ENCODE results near the gene GOLGA6C. TPM values are rescaled to one million over a fixed set of nuclear protein-coding genes. Genes with fewer than 3 reads are reported as not detected.

Gene GOLGA6C
- total and polyA plus RNA-seq, 2 donors (not counting 1 experiment from before 2014, with no cell fraction given), result not detected

DNA sequence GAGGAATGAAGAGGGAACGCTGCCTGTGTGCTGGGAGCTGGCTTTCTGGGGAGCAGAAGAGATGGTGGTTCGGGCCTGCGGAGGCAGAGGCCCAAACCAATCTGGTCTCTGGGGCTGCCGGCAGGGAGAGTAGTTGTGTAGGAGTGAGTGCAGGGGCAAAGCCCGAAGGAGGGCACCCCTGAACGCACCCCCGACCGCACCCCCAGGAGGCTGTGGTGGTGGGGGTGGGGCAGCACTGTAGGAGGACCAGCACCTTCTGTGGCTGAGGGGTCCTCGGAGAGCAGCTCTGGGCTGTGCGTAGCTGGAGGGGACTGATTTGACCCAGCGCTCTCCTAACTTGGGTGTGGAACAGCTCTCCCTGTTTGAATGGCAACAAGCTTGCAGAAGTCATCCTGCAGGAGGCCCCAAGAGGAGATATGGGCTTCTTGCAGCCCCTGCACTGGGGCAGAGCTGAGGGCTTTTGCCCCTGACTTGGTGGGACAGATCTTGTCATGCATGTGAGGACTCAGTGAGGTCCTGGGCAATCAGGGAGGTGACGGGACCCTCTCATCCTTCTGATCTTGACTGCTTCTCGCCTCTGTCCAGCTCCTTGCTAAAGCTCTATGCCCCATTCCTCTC is 30.4 kb upstream of the GOLGA6C start:
- no peak overlapping the region for H3K27ac Mint-ChIP-seq
- H3K79me2 ChIP-seq (ENCODE audit: control insufficient read depth, insufficient read depth, low read length), result no peaks in the 10 kb centered on the region
- H3K9ac ChIP-seq (ENCODE audit: low read length), result no peak overlapping the region
- WGBS (ENCODE audit: insufficient coverage), result 92% methylated on average over 8 of the region's 13 CpGs
- CTCF ChIA-PET, result no interaction called here
- H3K9me3 Mint-ChIP-seq (ENCODE audit: insufficient read depth), result no peaks in the 10 kb centered on the region
- H2AFZ ChIP-seq (ENCODE audit: insufficient read depth, low read depth, low read length, poor library complexity, severe bottlenecking), result no peak overlapping the region
- H3K4me1 ChIP-seq (ENCODE audit: control insufficient read depth in 2 of 2, insufficient read depth in 2 of 2, low read length in 2 of 2), result no peaks in the 10 kb centered on the region
- intact Hi-C loops (cut with micrococcal nuclease), result no loop called here
- TF ChIP-seq EZH2 (IDR thresholded peaks at IDR 0.05; ENCODE audit: borderline replicate concordance, insufficient read depth, low read depth, low read length, poor library complexity, severe bottlenecking), result no peak
- TF ChIP-seq, protein P1, sequence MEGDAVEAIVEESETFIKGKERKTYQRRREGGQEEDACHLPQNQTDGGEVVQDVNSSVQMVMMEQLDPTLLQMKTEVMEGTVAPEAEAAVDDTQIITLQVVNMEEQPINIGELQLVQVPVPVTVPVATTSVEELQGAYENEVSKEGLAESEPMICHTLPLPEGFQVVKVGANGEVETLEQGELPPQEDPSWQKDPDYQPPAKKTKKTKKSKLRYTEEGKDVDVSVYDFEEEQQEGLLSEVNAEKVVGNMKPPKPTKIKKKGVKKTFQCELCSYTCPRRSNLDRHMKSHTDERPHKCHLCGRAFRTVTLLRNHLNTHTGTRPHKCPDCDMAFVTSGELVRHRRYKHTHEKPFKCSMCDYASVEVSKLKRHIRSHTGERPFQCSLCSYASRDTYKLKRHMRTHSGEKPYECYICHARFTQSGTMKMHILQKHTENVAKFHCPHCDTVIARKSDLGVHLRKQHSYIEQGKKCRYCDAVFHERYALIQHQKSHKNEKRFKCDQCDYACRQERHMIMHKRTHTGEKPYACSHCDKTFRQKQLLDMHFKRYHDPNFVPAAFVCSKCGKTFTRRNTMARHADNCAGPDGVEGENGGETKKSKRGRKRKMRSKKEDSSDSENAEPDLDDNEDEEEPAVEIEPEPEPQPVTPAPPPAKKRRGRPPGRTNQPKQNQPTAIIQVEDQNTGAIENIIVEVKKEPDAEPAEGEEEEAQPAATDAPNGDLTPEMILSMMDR (IDR thresholded peaks at IDR 0.05), result no peak
- H3K9me3 ChIP-seq (ENCODE audit: control extremely low read depth in 1 of 3, control insufficient read depth in 2 of 3, insufficient read depth in 1 of 3, low read length in 2 of 3), result peaks cover 0 to 7% (median 0%) of the 10 kb centered on the region in 3 donors
- H3K4me2 ChIP-seq (replicated peaks; ENCODE audit: low read depth, low read length, poor library complexity, severe bottlenecking), result no peak overlapping the region
- no peaks in the 10 kb centered on the region for H3K4me1 Mint-ChIP-seq
- no peaks in the 10 kb centered on the region for H4K20me1 ChIP-seq (ENCODE audit: control insufficient read depth, insufficient read depth, low read length, poor library complexity, severe bottlenecking)
- no peak overlapping the region for H3K4me3 ChIP-seq (ENCODE audit: control extremely low read depth in 1 of 5, extremely low read depth in 1 of 5, insufficient read depth in 1 of 5, low read depth in 2 of 5, low read length in 4 of 5)
- ATAC-seq (ENCODE audit: low read depth) (no peak), DNase-seq (no peak)
- H3K27ac ChIP-seq (ENCODE audit: low read length in 2 of 2), result no peak overlapping the region
- POLR2A ChIA-PET, result no interaction called here
- H3K4me3 Mint-ChIP-seq, result no peak overlapping the region
- H3K36me3 ChIP-seq (replicated peaks in 1 of 2; ENCODE audit: control extremely low read depth in 1 of 2, control insufficient read depth in 1 of 2, extremely low read depth in 1 of 2, insufficient read depth in 2 of 2, low read length in 1 of 2), result no peaks in the 10 kb centered on the region
- peaks cover 17% of the 10 kb centered on the region for H3K27me3 Mint-ChIP-seq
- H3K27me3 ChIP-seq (replicated peaks in 1 of 4; ENCODE audit: control extremely low read depth in 1 of 4, control insufficient read depth in 3 of 4, insufficient read depth in 4 of 4, low read length in 3 of 4), result peaks cover 0 to 8% (median 3%) of the 10 kb centered on the region in 4 experiments

DNA sequence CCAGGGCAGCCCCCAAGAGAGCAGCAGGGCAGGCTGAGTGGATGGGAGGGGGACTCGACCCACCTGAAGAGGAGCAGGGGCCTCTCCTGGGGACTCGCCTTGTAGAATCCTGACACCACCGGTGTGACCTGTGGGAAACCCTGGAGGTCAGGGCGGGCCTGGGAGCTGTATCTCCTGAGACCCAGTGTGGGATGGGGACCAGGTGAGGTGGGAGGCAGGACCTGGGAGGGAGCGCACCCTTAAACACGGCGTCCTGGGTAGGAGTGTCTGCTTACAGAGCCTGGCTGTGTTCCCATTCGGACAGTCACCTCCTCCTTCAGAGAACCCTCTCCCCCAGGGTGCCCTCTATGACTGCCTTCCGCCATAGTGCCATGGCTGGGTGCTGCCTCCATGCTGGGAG is 29.3 kb upstream of the GOLGA6C start:
- H3K9ac ChIP-seq (ENCODE audit: low read length), result no peak overlapping the region
- CTCF ChIA-PET, result no interaction called here
- H3K79me2 ChIP-seq (ENCODE audit: control insufficient read depth, insufficient read depth, low read length), result no peaks in the 10 kb centered on the region
- Mint-ChIP-seq H3K27ac (no peak overlapping the region), H3K4me3 (no peak overlapping the region), H3K4me1 (no peaks in the 10 kb centered on the region), H3K27me3 (peaks cover 17% of the 10 kb centered on the region), H3K9me3 (ENCODE audit: insufficient read depth) (no peaks in the 10 kb centered on the region)
- no peaks in the 10 kb centered on the region for H3K36me3 ChIP-seq (replicated peaks in 1 of 2; ENCODE audit: control extremely low read depth in 1 of 2, control insufficient read depth in 1 of 2, extremely low read depth in 1 of 2, insufficient read depth in 2 of 2, low read length in 1 of 2)
- 96% methylated on average over 4 of the region's 9 CpGs for WGBS (ENCODE audit: insufficient coverage)
- H3K27me3 ChIP-seq (replicated peaks in 1 of 4; ENCODE audit: control extremely low read depth in 1 of 4, control insufficient read depth in 3 of 4, insufficient read depth in 4 of 4, low read length in 3 of 4), result peaks cover 0 to 12% (median 4%) of the 10 kb centered on the region in 4 experiments
- H4K20me1 ChIP-seq (ENCODE audit: control insufficient read depth, insufficient read depth, low read length, poor library complexity, severe bottlenecking), result no peaks in the 10 kb centered on the region
- no peak overlapping the region for H3K4me3 ChIP-seq (ENCODE audit: control extremely low read depth in 1 of 5, extremely low read depth in 1 of 5, insufficient read depth in 1 of 5, low read depth in 2 of 5, low read length in 4 of 5)
- H3K4me2 ChIP-seq (replicated peaks; ENCODE audit: low read depth, low read length, poor library complexity, severe bottlenecking), result no peak overlapping the region
- no peaks in the 10 kb centered on the region for H3K4me1 ChIP-seq (ENCODE audit: control insufficient read depth in 2 of 2, insufficient read depth in 2 of 2, low read length in 2 of 2)
- intact Hi-C loops (cut with micrococcal nuclease), result no loop called here
- TF ChIP-seq, protein P1 (IDR thresholded peaks at IDR 0.05), result no peak
- TF ChIP-seq EZH2 (IDR thresholded peaks at IDR 0.05; ENCODE audit: borderline replicate concordance, insufficient read depth, low read depth, low read length, poor library complexity, severe bottlenecking), result no peak
- no peak overlapping the region for H3K27ac ChIP-seq (ENCODE audit: low read length in 2 of 2)
- ATAC-seq (ENCODE audit: low read depth) (no peak), DNase-seq (no peak)
- POLR2A ChIA-PET, result no interaction called here
- peaks cover 0 to 7% (median 0%) of the 10 kb centered on the region in 3 donors for H3K9me3 ChIP-seq (ENCODE audit: control extremely low read depth in 1 of 3, control insufficient read depth in 2 of 3, insufficient read depth in 1 of 3, low read length in 2 of 3)
- H2AFZ ChIP-seq (ENCODE audit: insufficient read depth, low read depth, low read length, poor library complexity, severe bottlenecking), result no peak overlapping the region

Measured in B cell (primary cell).